Esophagus squamous epithelium (tissue), 4 donors: ENCODE measurements around the gene GTPBP2.

Source experiments
- CTCF ChIP-seq, 6 experiments: fragments of 450-650 bp in 4 of 6; fragments of 200-600 bp in 2 of 6; sonication (generic) in 2 of 6; IDR thresholded peaks; one replicate each; pipeline ENCODE4 v1.5.1; 2016 to 2019; ENCODE audit warnings: antibody characterized with exemption in 6 of 6, mild to moderate bottlenecking in 4 of 6, moderate library complexity in 4 of 6
- POLR2A ChIP-seq, 4 donors: fragments of 450-650 bp; IDR thresholded peaks; one replicate each; pipeline ENCODE4 v1.6.1; 2017; ENCODE audit warnings: antibody characterized with exemption in 4 of 4, mild to moderate bottlenecking in 4 of 4, moderate library complexity in 3 of 4

GRCh38 chr6:43575105-43575771 lies 53.8 kb downstream of the GTPBP2 start:
- TF ChIP-seq CTCF (IDR thresholded peaks at IDR 0.05) (no peak), POLR2A (IDR thresholded peaks at IDR 0.05) (no peak)
